Left lung (tissue), 10 donors: ENCODE data around the gene JMJD1C. TPM values are rescaled to one million over a fixed set of nuclear protein-coding genes. Genes with fewer than 3 reads are reported as not detected.

ENCODE experiments used
- ATAC-seq: fragments of 200-7000 bp; cut with Tn5 transposase; one replicate; pipeline ENCODE4 v1.9.1; 2020; ENCODE audit warnings: moderate library complexity
- DNase-seq, 4 donors: peaks; one replicate each; pipeline ENCODE4 v3.0.0-alpha.2; 2013 to 2020
- H3K27ac ChIP-seq, 2 donors: fragments of 200-600 bp; sonication (generic) in 1 of 2; one replicate each; pipeline versions ENCODE4 v1.5.0 to v1.8.0; 2020 to 2021
- H3K27me3 ChIP-seq, 2 donors: fragments of 200-600 bp; sonication (generic) in 1 of 2; one replicate each; pipeline versions ENCODE4 v1.5.0 to v1.8.0; 2020 to 2021
- H3K36me3 ChIP-seq, 2 donors: fragments of 200-600 bp; sonication (generic) in 1 of 2; one replicate each; pipeline versions ENCODE4 v1.5.0 to v1.8.0; 2020 to 2021
- H3K4me1 ChIP-seq, 2 donors: fragments of 200-600 bp; one replicate each; pipeline ENCODE4 v1.8.0; 2021
- H3K4me3 ChIP-seq, 2 donors: fragments of 200-600 bp; sonication (generic) in 1 of 2; one replicate each; pipeline versions ENCODE4 v1.5.0 to v1.8.0; 2020 to 2021; ENCODE audit warnings: mild to moderate bottlenecking in 1 of 2
- H3K9me3 ChIP-seq, 2 donors: fragments of 200-600 bp; sonication (generic) in 1 of 2; one replicate each; pipeline versions ENCODE4 v1.5.0 to v1.8.0; 2020 to 2021
- CTCF ChIP-seq, 2 donors: fragments of 200-600 bp; sonication (generic) in 1 of 2; IDR thresholded peaks; one replicate each; pipeline versions ENCODE4 v1.5.0 to v1.8.0; 2021; ENCODE audit warnings: antibody characterized with exemption in 2 of 2
- intact Hi-C, 2 donors: fragments of 100-400 bp; cut with DNase I; formaldehyde crosslinking; loops; one replicate each; pipeline versions ENCODE4 v1.11.2 to v1.14.2; 2022
- polyA plus RNA-seq, 6 donors: library from polyadenylated mRNA; unstranded; fragments of 120-200 nt; gene quantifications; one replicate each; pipeline ENCODE4 v1.2.1, GENCODE V29; 2013; ENCODE audit not compliant: insufficient read length in 6 of 6
- total RNA-seq, 2 donors: library from RNA; stranded (reverse); fragmentation: NEBNext Ultra II Directional; extraction: Animal tissue kit (Norgen Biotek cat#: 25700); gene quantifications; one replicate each; pipeline ENCODE4 v1.2.1, GENCODE V29; 2021
- donor health status: DM: no; HTN: yes; CAD: no.
- donor health status: DM: no; HTN: no; CAD: no.

Gene JMJD1C
- total and polyA plus RNA-seq, 8 donors = 68.0 to 130 (median 98.6) TPM

GRCh38 chr10:63209705-63210104 lies 256.1 kb downstream of the JMJD1C start:
- no peak for DNase-seq
- Histone ChIP-seq H3K27ac (no peak overlapping the region), H3K27me3 (no peaks in the 10 kb centered on the region), H3K4me1 (peaks cover 12 to 44% of the 10 kb centered on the region in 2 donors), H3K4me3 (no peak overlapping the region), H3K36me3 (peaks cover 0 to 65% of the 10 kb centered on the region in 2 donors), H3K9me3 (no peaks in the 10 kb centered on the region)
- no peak for ATAC-seq
- TF ChIP-seq CTCF (IDR thresholded peaks at IDR 0.05) = no peak
- intact Hi-C loops = no loop called here

- Histone ChIP-seq H3K36me3 (peaks cover 0 to 59% of the 10 kb centered on the region in 2 donors), H3K4me3 (no peak overlapping the region), H3K27me3 (no peaks in the 10 kb centered on the region), H3K4me1 (peaks cover 12 to 43% of the 10 kb centered on the region in 2 donors), H3K9me3 (no peaks in the 10 kb centered on the region), H3K27ac (no peak overlapping the region)
- intact Hi-C loops = no loop called here
- no peak for DNase-seq
- TF ChIP-seq CTCF (IDR thresholded peaks at IDR 0.05) = no peak
- no peak for ATAC-seq
These were observed 256.8 kb downstream of the JMJD1C start for GRCh38 chr10:63208986-63209385.

GRCh38 chr10:63206997-63207811 lies 258.6 kb downstream of the JMJD1C start:
- intact Hi-C loops = no loop called here
- ATAC-seq (peak; percentile 72), DNase-seq (peak in 2 of 4 donors; percentile 74 to 82)
- peak overlapping the region; percentile 35 to 55 for H3K27ac ChIP-seq
- H3K9me3 ChIP-seq = no peaks in the 10 kb centered on the region
- H3K27me3 ChIP-seq = no peaks in the 10 kb centered on the region
- H3K36me3 ChIP-seq = peaks cover 0 to 42% of the 10 kb centered on the region in 2 donors
- no peak overlapping the region for H3K4me3 ChIP-seq
- peaks cover 12 to 43% of the 10 kb centered on the region in 2 donors for H3K4me1 ChIP-seq
- TF ChIP-seq CTCF (IDR thresholded peaks at IDR 0.05) = no peak

- H3K27me3 ChIP-seq = no peaks in the 10 kb centered on the region
- ATAC-seq = no peak
- peak overlapping the region; percentile 35 to 37 for H3K27ac ChIP-seq
- H3K4me3 ChIP-seq = no peak overlapping the region
- intact Hi-C loops = no loop called here
- peaks cover 12 to 43% of the 10 kb centered on the region in 2 donors for H3K4me1 ChIP-seq
- no peak for DNase-seq
- H3K36me3 ChIP-seq = peaks cover 0 to 41% of the 10 kb centered on the region in 2 donors
- no peaks in the 10 kb centered on the region for H3K9me3 ChIP-seq
- no peak for TF ChIP-seq CTCF (IDR thresholded peaks at IDR 0.05)
These were observed 259.2 kb downstream of the JMJD1C start for GRCh38 chr10:63206576-63206975.

GRCh38 chr10:63205421-63205820 lies 260.4 kb downstream of the JMJD1C start:
- no peaks in the 10 kb centered on the region for H3K27me3 ChIP-seq
- H3K4me1 ChIP-seq = peaks cover 12 to 37% of the 10 kb centered on the region in 2 donors
- H3K9me3 ChIP-seq = no peaks in the 10 kb centered on the region
- no peak for ATAC-seq
- H3K27ac ChIP-seq = no peak overlapping the region
- peaks cover 0 to 40% of the 10 kb centered on the region in 2 donors for H3K36me3 ChIP-seq
- TF ChIP-seq CTCF (IDR thresholded peaks at IDR 0.05) = no peak
- DNase-seq = no peak
- no peak overlapping the region for H3K4me3 ChIP-seq
- intact Hi-C loops = no loop called here
